ENCODE data around the gene POU6F2. TPM values are rescaled to one million over a fixed set of nuclear protein-coding genes. Genes with fewer than 3 reads are reported as not detected.

The POU6F2 gene
- total and polyA plus RNA-seq, 9 of the 15 experiments (the other 6 are each of a cell fraction or from before 2014, with no cell fraction given), result 0.29 to 1.5 (median 0.96) TPM

- no peak for TF ChIP-seq BACH1 (tag; IDR thresholded peaks at IDR 0.05)
- TF ChIP-seq, protein P1, sequence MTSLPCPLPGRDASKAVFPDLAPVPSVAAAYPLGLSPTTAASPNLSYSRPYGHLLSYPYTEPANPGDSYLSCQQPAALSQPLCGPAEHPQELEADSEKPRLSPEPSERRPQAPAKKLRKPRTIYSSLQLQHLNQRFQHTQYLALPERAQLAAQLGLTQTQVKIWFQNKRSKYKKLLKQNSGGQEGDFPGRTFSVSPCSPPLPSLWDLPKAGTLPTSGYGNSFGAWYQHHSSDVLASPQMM (CRISPR knock-in tag; IDR thresholded peaks at IDR 0.05), result no peak
- no peak for TF ChIP-seq CBX8 (IDR thresholded peaks at IDR 0.05; ENCODE audit: borderline replicate concordance, extremely low read depth, low read depth, low read length, poor library complexity, severe bottlenecking)
- TF ChIP-seq BCOR (IDR thresholded peaks at IDR 0.05), result no peak
- TF ChIP-seq, protein P2, sequence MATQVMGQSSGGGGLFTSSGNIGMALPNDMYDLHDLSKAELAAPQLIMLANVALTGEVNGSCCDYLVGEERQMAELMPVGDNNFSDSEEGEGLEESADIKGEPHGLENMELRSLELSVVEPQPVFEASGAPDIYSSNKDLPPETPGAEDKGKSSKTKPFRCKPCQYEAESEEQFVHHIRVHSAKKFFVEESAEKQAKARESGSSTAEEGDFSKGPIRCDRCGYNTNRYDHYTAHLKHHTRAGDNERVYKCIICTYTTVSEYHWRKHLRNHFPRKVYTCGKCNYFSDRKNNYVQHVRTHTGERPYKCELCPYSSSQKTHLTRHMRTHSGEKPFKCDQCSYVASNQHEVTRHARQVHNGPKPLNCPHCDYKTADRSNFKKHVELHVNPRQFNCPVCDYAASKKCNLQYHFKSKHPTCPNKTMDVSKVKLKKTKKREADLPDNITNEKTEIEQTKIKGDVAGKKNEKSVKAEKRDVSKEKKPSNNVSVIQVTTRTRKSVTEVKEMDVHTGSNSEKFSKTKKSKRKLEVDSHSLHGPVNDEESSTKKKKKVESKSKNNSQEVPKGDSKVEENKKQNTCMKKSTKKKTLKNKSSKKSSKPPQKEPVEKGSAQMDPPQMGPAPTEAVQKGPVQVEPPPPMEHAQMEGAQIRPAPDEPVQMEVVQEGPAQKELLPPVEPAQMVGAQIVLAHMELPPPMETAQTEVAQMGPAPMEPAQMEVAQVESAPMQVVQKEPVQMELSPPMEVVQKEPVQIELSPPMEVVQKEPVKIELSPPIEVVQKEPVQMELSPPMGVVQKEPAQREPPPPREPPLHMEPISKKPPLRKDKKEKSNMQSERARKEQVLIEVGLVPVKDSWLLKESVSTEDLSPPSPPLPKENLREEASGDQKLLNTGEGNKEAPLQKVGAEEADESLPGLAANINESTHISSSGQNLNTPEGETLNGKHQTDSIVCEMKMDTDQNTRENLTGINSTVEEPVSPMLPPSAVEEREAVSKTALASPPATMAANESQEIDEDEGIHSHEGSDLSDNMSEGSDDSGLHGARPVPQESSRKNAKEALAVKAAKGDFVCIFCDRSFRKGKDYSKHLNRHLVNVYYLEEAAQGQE (IDR thresholded peaks at IDR 0.05; ENCODE audit: borderline replicate concordance), result no peak
- TF ChIP-seq, protein P2 (CRISPR knock-in tag; IDR thresholded peaks at IDR 0.05; ENCODE audit: low read depth), result no peak
- TF ChIP-seq CAMTA2 (CRISPR knock-in tag; conservative IDR thresholded peaks at IDR 0.05), result no peak
Measured at GRCh38 chr7:39339591-39339990, 361.9 kb downstream of the POU6F2 start (continued).
